Neural cell (in vitro differentiated cells): ENCODE results near the gene SLC2A10.

Source experiments
- RAD21 ChIP-seq: fragments of 450-650 bp; conservative IDR thresholded peaks from 2 replicates; pipeline ENCODE4 v1.6.1; 2014; ENCODE audit warnings: antibody characterized with exemption, mild to moderate bottlenecking, moderate library complexity
- TF ChIP-seq, protein P1 (sequence below): fragments of 450-650 bp; IDR thresholded peaks from 2 replicates; pipeline ENCODE4 v1.5.1; 2014; ENCODE audit warnings: antibody characterized with exemption, mild to moderate bottlenecking, moderate library complexity; ENCODE audit not compliant: poor library complexity, severe bottlenecking
- TF ChIP-seq, protein P2 (sequence below): IDR thresholded peaks from 2 replicates; pipeline ENCODE4 v1.6.1; 2012; ENCODE audit warnings: borderline replicate concordance

DNA sequence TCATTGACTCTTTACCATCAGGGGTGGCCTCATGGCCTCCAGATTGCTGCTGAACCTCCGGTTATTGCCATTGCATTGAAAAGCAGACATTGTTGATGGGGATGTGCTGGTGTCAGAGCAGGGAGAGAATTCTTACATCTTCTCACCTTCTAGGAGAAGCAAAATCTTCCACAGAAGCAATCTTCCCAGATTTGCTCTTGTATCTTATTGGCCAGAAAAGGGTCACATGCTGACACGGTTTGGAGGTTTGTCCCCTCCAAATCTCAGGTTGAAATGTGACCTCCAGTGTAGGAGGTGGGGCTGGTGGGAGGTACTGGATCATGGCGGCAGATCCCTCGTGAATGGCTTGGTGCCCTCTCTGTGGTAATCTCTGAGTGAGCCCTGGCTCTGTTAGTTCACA lies 30.9 kb upstream of the SLC2A10 start:
- TF ChIP-seq, protein P1, sequence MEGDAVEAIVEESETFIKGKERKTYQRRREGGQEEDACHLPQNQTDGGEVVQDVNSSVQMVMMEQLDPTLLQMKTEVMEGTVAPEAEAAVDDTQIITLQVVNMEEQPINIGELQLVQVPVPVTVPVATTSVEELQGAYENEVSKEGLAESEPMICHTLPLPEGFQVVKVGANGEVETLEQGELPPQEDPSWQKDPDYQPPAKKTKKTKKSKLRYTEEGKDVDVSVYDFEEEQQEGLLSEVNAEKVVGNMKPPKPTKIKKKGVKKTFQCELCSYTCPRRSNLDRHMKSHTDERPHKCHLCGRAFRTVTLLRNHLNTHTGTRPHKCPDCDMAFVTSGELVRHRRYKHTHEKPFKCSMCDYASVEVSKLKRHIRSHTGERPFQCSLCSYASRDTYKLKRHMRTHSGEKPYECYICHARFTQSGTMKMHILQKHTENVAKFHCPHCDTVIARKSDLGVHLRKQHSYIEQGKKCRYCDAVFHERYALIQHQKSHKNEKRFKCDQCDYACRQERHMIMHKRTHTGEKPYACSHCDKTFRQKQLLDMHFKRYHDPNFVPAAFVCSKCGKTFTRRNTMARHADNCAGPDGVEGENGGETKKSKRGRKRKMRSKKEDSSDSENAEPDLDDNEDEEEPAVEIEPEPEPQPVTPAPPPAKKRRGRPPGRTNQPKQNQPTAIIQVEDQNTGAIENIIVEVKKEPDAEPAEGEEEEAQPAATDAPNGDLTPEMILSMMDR: no peak
- TF ChIP-seq, protein P2, sequence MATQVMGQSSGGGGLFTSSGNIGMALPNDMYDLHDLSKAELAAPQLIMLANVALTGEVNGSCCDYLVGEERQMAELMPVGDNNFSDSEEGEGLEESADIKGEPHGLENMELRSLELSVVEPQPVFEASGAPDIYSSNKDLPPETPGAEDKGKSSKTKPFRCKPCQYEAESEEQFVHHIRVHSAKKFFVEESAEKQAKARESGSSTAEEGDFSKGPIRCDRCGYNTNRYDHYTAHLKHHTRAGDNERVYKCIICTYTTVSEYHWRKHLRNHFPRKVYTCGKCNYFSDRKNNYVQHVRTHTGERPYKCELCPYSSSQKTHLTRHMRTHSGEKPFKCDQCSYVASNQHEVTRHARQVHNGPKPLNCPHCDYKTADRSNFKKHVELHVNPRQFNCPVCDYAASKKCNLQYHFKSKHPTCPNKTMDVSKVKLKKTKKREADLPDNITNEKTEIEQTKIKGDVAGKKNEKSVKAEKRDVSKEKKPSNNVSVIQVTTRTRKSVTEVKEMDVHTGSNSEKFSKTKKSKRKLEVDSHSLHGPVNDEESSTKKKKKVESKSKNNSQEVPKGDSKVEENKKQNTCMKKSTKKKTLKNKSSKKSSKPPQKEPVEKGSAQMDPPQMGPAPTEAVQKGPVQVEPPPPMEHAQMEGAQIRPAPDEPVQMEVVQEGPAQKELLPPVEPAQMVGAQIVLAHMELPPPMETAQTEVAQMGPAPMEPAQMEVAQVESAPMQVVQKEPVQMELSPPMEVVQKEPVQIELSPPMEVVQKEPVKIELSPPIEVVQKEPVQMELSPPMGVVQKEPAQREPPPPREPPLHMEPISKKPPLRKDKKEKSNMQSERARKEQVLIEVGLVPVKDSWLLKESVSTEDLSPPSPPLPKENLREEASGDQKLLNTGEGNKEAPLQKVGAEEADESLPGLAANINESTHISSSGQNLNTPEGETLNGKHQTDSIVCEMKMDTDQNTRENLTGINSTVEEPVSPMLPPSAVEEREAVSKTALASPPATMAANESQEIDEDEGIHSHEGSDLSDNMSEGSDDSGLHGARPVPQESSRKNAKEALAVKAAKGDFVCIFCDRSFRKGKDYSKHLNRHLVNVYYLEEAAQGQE: no peak
- no peak for TF ChIP-seq RAD21
